Breast epithelium (tissue), 3 donors: ENCODE results near the gene CZIB.

Experiments used
- CTCF ChIP-seq, 3 donors: fragments of 450-650 bp; IDR thresholded peaks; one replicate each; pipeline ENCODE4 v1.5.1; 2016 to 2017; ENCODE audit warnings: antibody characterized with exemption in 3 of 3, mild to moderate bottlenecking in 3 of 3, moderate library complexity in 3 of 3
- POLR2A ChIP-seq: fragments of 450-650 bp; IDR thresholded peaks from one replicate; pipeline ENCODE4 v1.6.1; 2016; ENCODE audit warnings: antibody characterized with exemption, mild to moderate bottlenecking, moderate library complexity
- POLR2AphosphoS5 ChIP-seq, 3 donors: sonication (generic); formaldehyde crosslinking; IDR thresholded peaks; one replicate each; pipeline ENCODE4 v1.6.1; 2017; ENCODE audit warnings: antibody characterized with exemption in 3 of 3

GRCh38 chr1:53265581-53265980, 45.1 kb upstream of the CZIB start:
- TF ChIP-seq POLR2A (no peak), POLR2AphosphoS5 (IDR thresholded peaks at IDR 0.05) (no peak), CTCF (IDR thresholded peaks at IDR 0.05) (no peak)
